ENCODE measurements around the gene RNF144A.

The RNF144A gene

GRCh38 chr2:7093376-7093775 is 176.2 kb downstream of the RNF144A start:
- H3K27ac ChIP-seq (ENCODE audit: low read depth, low read length, severe bottlenecking) = no peak overlapping the region
- H3K4me1 ChIP-seq (ENCODE audit: control insufficient read depth, insufficient read depth, low read length, poor library complexity, severe bottlenecking) = peaks cover 3% of the 10 kb centered on the region
- no peaks in the 10 kb centered on the region for H3K9me3 ChIP-seq (ENCODE audit: control insufficient read depth, low read length)
- H3K4me3 ChIP-seq (ENCODE audit: extremely low read depth, insufficient read depth, low read length, poor library complexity, severe bottlenecking) = no peak overlapping the region
- H3K36me3 ChIP-seq (ENCODE audit: control insufficient read depth, insufficient read depth, low read length) = no peaks in the 10 kb centered on the region
- WGBS, 2 experiments (ENCODE audit: insufficient coverage in 2 of 2) = 91 to 97% methylated on average over 3 of the region's 3 CpGs
